HCT116 (cell line): ENCODE measurements around the gene PSTPIP1. TPM values are rescaled to one million over a fixed set of nuclear protein-coding genes. Genes with fewer than 3 reads are reported as not detected.

Source experiments
- ATAC-seq: fragments of 200-7000 bp; cut with Tn5 transposase; 2 replicates; pipeline ENCODE4 v1.9.1; 2020; ENCODE audit warnings: mild to moderate bottlenecking, moderate library complexity
- BruUV-seq: library from RNA; stranded (reverse); fragments of 400-500 nt; replicated peaks from 2 replicates; lab custom pipeline; 2021; lab: Mats Ljungman, UMichigan
- CTCF ChIA-PET: fragments of 300-600 bp; sonication (Branson Sonifier 250); formaldehyde crosslinking; loops from one replicate; lab custom pipeline; 2021; ENCODE audit warnings: antibody characterized with exemption; lab: Charles Lee
- POLR2A ChIA-PET: fragments of 300-600, 350-600 bp; sonication (Branson Sonifier 250); formaldehyde crosslinking; loops from one replicate; lab custom pipeline; 2021; ENCODE audit warnings: antibody characterized with exemption; lab: Charles Lee
- RAD21 ChIA-PET, 2 experiments: fragments of 300-600 bp; sonication (Branson Sonifier 250); formaldehyde crosslinking; loops; one replicate each; lab custom pipeline; 2023; ENCODE audit warnings: low total read pairs in 2 of 2; ENCODE audit not compliant: uncharacterized antibody in 2 of 2, unreplicated experiment in 2 of 2, low non-redundant PET in 1 of 2; lab: Charles Lee
- DNase-seq: peaks from one replicate; pipeline ENCODE4 v3.0.0-alpha.2; 2010; ENCODE audit warnings: low read depth, low spot score
- H2AFZ ChIP-seq: fragments of 200-600 bp; shearing (Covaris generic), sonication (generic); 2 replicates; pipeline ENCODE4 v1.6.1; 2017; ENCODE audit warnings: low read depth, mixed run types, mixed read lengths, antibody characterized with exemption, low read length; ENCODE audit not compliant: poor library complexity, severe bottlenecking
- H3K27ac ChIP-seq: 2 replicates; pipeline ENCODE4 v1.5.1; 2012; ENCODE audit warnings: low read depth, low read length
- H3K27me3 ChIP-seq: fragments of 200-600 bp; sonication (generic); 2 replicates; pipeline ENCODE4 v1.6.1; 2016; ENCODE audit warnings: mixed run types, low read length, mixed read lengths; ENCODE audit not compliant: insufficient read depth
- H3K36me3 ChIP-seq, 2 experiments: fragments of 200-500 bp in 1 of 2; fragments of 200-600 bp in 1 of 2; sonication (Bioruptor generic) in 1 of 2; sonication (generic) in 1 of 2; 2 replicates each; pipeline versions ENCODE4 v1.5.1 to v1.6.1; 2014 to 2016; ENCODE audit warnings: low read length in 2 of 2, inconsistent platforms in 1 of 2, mixed read lengths in 1 of 2, mixed run types in 1 of 2; ENCODE audit not compliant: insufficient read depth in 2 of 2, control insufficient read depth in 1 of 2
- H3K4me1 ChIP-seq, 2 experiments: fragments of 200-600 bp in 1 of 2; sonication (generic) in 1 of 2; 2 replicates each; pipeline versions ENCODE4 v1.5.1 to v1.6.1; 2012 to 2017; ENCODE audit warnings: low read length in 2 of 2, inconsistent platforms in 1 of 2, mild to moderate bottlenecking in 1 of 2, mixed read lengths in 1 of 2, mixed run types in 1 of 2, moderate library complexity in 1 of 2; ENCODE audit not compliant: insufficient read depth in 2 of 2, control insufficient read depth in 1 of 2
- H3K4me2 ChIP-seq: fragments of 200-600 bp; sonication (generic); 2 replicates; pipeline ENCODE4 v1.6.1; 2017; ENCODE audit warnings: mixed run types, low read length, mixed read lengths
- H3K4me3 ChIP-seq, 2 experiments: fragments of 200-600 bp in 1 of 2; sonication (generic) in 1 of 2; replicated peaks in 1 of 2; 2 replicates each; pipeline ENCODE4 v1.5.1; 2011 to 2016; ENCODE audit warnings: low read length in 2 of 2, control low read depth in 1 of 2, low read depth in 1 of 2, mild to moderate bottlenecking in 1 of 2, mixed read lengths in 1 of 2, mixed run types in 1 of 2
- H3K79me2 ChIP-seq: fragments of 200-600 bp; sonication (generic); 2 replicates; pipeline ENCODE4 v1.6.1; 2017; ENCODE audit warnings: mild to moderate bottlenecking, mixed run types, low read length, moderate library complexity, mixed read lengths; ENCODE audit not compliant: insufficient read depth
- H3K9ac ChIP-seq: fragments of 200-600 bp; sonication (generic); 2 replicates; pipeline ENCODE4 v1.6.1; 2016; ENCODE audit warnings: low read length, mixed read lengths
- H3K9me2 ChIP-seq: fragments of 200-600 bp; sonication (generic), shearing (Covaris generic); 2 replicates; pipeline ENCODE4 v1.6.1; 2017; ENCODE audit warnings: mixed run types, mild to moderate bottlenecking, moderate library complexity; ENCODE audit not compliant: insufficient read depth
- H3K9me3 ChIP-seq, 2 experiments: fragments of 200-500 bp in 1 of 2; fragments of 200-600 bp in 1 of 2; sonication (Bioruptor generic) in 1 of 2; sonication (generic) in 1 of 2; 2 replicates each; pipeline ENCODE4 v1.6.1; 2014 to 2017; ENCODE audit warnings: low read length in 2 of 2, mixed read lengths in 2 of 2, inconsistent platforms in 1 of 2, low read depth in 1 of 2, mild to moderate bottlenecking in 1 of 2, mixed run types in 1 of 2, moderate library complexity in 1 of 2; ENCODE audit not compliant: control insufficient read depth in 1 of 2, insufficient read depth in 1 of 2
- H4K20me1 ChIP-seq: fragments of 200-600 bp; sonication (generic), shearing (Covaris generic); 2 replicates; pipeline ENCODE4 v1.6.1; 2017; ENCODE audit warnings: mixed run types, mild to moderate bottlenecking, moderate library complexity; ENCODE audit not compliant: insufficient read depth
- CBX3 ChIP-seq: IDR thresholded peaks from 2 replicates; pipeline ENCODE4 v1.6.1; 2012; ENCODE audit warnings: low read depth
- CEBPB ChIP-seq: IDR thresholded peaks from 2 replicates; pipeline ENCODE4 v1.6.1; 2012; ENCODE audit warnings: low read depth
- EZH2 ChIP-seq: fragments of 200-600 bp; sonication (generic); IDR thresholded peaks from 2 replicates; pipeline ENCODE4 v1.6.1; 2017; ENCODE audit warnings: antibody characterized with exemption, mixed run types
- EZH2phosphoT487 ChIP-seq: fragments of 200-600 bp; IDR thresholded peaks from 2 replicates; pipeline ENCODE4 v1.6.1; 2018; ENCODE audit warnings: antibody characterized with exemption, borderline replicate concordance
- FOSL1 ChIP-seq: IDR thresholded peaks from 2 replicates; pipeline ENCODE4 v1.6.1; 2012; ENCODE audit warnings: low read depth
- POLR2A ChIP-seq: IDR thresholded peaks from 2 replicates; pipeline ENCODE4 v1.7.0; 2011; ENCODE audit warnings: borderline replicate concordance; ENCODE audit not compliant: insufficient read depth, insufficient read length; ENCODE audit errors: extremely low read depth
- POLR2AphosphoS5 ChIP-seq: IDR thresholded peaks from 2 replicates; pipeline ENCODE4 v1.6.1; 2011; ENCODE audit warnings: mild to moderate bottlenecking, low read depth, low read length, moderate library complexity
- RAD21 ChIP-seq: IDR thresholded peaks from 2 replicates; pipeline ENCODE4 v1.6.1; 2012; ENCODE audit warnings: low read depth, mild to moderate bottlenecking
- SRF ChIP-seq: IDR thresholded peaks from 2 replicates; pipeline ENCODE4 v1.6.1; 2012; ENCODE audit warnings: low read depth
- YY1 ChIP-seq: IDR thresholded peaks from 2 replicates; pipeline ENCODE4 v1.6.1; 2011; ENCODE audit warnings: low read length, low read depth, moderate library complexity, mild to moderate bottlenecking; ENCODE audit not compliant: insufficient replicate concordance; ENCODE audit errors: extremely low read depth
- ZFX ChIP-seq: fragments of 450-650 bp; IDR thresholded peaks from 2 replicates; pipeline ENCODE4 v1.6.1; 2017
- ZNF274 ChIP-seq: fragments of 200-500 bp; sonication (Bioruptor generic); IDR thresholded peaks from 2 replicates; pipeline ENCODE4 v1.6.1; 2014; ENCODE audit warnings: mild to moderate bottlenecking, low read depth, low read length, inconsistent platforms
- intact Hi-C: fragments of 100-400 bp; cut with micrococcal nuclease; formaldehyde crosslinking; loops from 2 replicates; pipeline ENCODE4 v1.10.0; 2022
- total RNA-seq: library from RNA; stranded (reverse); gene quantifications from one replicate; pipeline ENCODE4 v1.2.1, GENCODE V29; 2021; ENCODE audit not compliant: unreplicated experiment
- TF ChIP-seq, protein P1 (sequence below): IDR thresholded peaks from 2 replicates; pipeline ENCODE4 v1.6.1; 2012
- TF ChIP-seq, protein P2 (sequence below): IDR thresholded peaks from 2 replicates; pipeline ENCODE4 v1.6.1; 2012

PSTPIP1 gene
- total RNA-seq, 1 experiment from 2014 or later, result 0.79 TPM

DNA sequence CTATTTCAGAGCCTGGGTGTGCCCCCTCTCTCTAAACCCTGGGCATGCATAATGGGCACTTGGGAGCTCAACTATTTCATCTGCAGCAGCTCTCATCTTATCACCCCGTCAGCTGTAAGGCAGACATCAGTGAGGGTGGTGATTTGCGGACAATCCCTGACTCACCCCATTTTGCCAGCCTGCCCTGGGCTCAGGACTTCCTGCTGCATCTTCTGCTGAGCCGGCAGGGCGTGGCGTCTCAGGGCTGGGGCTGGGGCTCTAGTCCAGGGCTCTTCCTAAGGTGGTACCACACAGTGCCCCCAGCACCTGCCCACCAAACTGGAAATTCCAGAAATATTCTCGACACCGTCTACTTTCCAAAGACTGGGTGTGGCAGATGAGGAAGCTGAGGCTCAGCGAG is 925 bp upstream of the PSTPIP1 start:
- H3K36me3 ChIP-seq, result no peaks in the 10 kb centered on the region
- RAD21 ChIA-PET, result no interaction called here
- DNase-seq (no peak), ATAC-seq (no peak)
- H3K9ac ChIP-seq, result no peak overlapping the region
- H2AFZ ChIP-seq, result no peak overlapping the region
- H3K4me2 ChIP-seq, result no peak overlapping the region
- H3K27ac ChIP-seq, result no peak overlapping the region
- H4K20me1 ChIP-seq, result no peaks in the 10 kb centered on the region
- H3K79me2 ChIP-seq, result no peaks in the 10 kb centered on the region
- no peaks in the 10 kb centered on the region for H3K9me2 ChIP-seq
- TF ChIP-seq ZNF274 (no peak), YY1 (no peak)
- H3K9me3 ChIP-seq, result no peaks in the 10 kb centered on the region
- intact Hi-C loops, result no loop called here
- CTCF ChIA-PET, result no interaction called here
- POLR2A ChIA-PET, result no interaction called here
- no peak overlapping the region for H3K4me3 ChIP-seq
- no peaks in the 10 kb centered on the region for H3K4me1 ChIP-seq
- no peaks in the 10 kb centered on the region for H3K27me3 ChIP-seq
- no TSS peak for BruUV-seq

DNA sequence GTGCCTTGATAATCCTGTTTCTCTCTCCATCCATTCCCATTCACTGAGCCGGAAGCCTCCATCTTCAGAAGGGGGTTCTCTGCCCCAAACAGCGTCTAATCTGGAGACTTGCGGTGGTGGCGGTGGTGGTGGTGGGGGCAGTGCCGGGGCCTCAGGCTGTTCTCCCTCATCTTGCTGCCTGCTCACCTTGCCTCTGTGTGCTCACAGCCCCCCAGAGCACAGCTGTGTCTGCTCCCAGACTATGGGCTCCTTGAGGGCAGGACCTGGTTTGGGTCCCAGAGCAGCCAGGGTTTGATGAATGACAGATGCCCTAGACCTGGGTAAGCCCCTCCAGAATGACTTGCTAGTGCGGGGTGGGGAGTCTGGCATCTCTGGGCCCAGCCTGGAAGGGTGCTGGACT is 430 bp upstream of the PSTPIP1 start:
- no peaks in the 10 kb centered on the region for H3K9me2 ChIP-seq
- H3K36me3 ChIP-seq, result no peaks in the 10 kb centered on the region
- no peak overlapping the region for H2AFZ ChIP-seq
- H3K4me2 ChIP-seq, result no peak overlapping the region
- no peaks in the 10 kb centered on the region for H3K27me3 ChIP-seq
- no peak overlapping the region for H3K4me3 ChIP-seq
- no peaks in the 10 kb centered on the region for H3K4me1 ChIP-seq
- intact Hi-C loops, result no loop called here
- RAD21 ChIA-PET, result no interaction called here
- no peak overlapping the region for H3K9ac ChIP-seq
- no peaks in the 10 kb centered on the region for H3K79me2 ChIP-seq
- TF ChIP-seq CEBPB (no peak), ZNF274 (no peak), RAD21 (no peak), CBX3 (no peak), FOSL1 (no peak), POLR2AphosphoS5 (no peak), ZFX (no peak), EZH2phosphoT487 (no peak), POLR2A (no peak), EZH2 (no peak), SRF (no peak)
- TF ChIP-seq, protein P1, sequence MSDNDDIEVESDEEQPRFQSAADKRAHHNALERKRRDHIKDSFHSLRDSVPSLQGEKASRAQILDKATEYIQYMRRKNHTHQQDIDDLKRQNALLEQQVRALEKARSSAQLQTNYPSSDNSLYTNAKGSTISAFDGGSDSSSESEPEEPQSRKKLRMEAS, result no peak
- TF ChIP-seq, protein P2, sequence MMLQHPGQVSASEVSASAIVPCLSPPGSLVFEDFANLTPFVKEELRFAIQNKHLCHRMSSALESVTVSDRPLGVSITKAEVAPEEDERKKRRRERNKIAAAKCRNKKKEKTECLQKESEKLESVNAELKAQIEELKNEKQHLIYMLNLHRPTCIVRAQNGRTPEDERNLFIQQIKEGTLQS, result no peak
- ATAC-seq (no peak), DNase-seq (no peak)
- H3K9me3 ChIP-seq, result no peaks in the 10 kb centered on the region
- BruUV-seq, result no TSS peak
- no peak overlapping the region for H3K27ac ChIP-seq
- CTCF ChIA-PET, result no interaction called here
- POLR2A ChIA-PET, result interaction anchor here (1.0 kb wide), 1 partner anchor 9 kb away, joined by 4 read pairs; no protein-coding TSS in a partner anchor
- no peaks in the 10 kb centered on the region for H4K20me1 ChIP-seq
